ENCODE data around the gene AK8. TPM values are rescaled to one million over a fixed set of nuclear protein-coding genes. Genes with fewer than 3 reads are reported as not detected.

AK8 gene
- total RNA-seq, 2 donors from 2014 or later = 0.19 TPM; not detected in 1

- Histone ChIP-seq H3K4me3 (no peak overlapping the region), H3K27me3 (no peaks in the 10 kb centered on the region), H3K36me3 (peaks cover 58% of the 10 kb centered on the region), H3K4me1 (no peaks in the 10 kb centered on the region), H3K9me3 (peaks cover 0 to 5% of the 10 kb centered on the region in 2 donors), H3K27ac (no peak overlapping the region)
- TF ChIP-seq CTCF (IDR thresholded peaks at IDR 0.05) = no peak
- DNase-seq (ENCODE audit: low spot score) = no peak
Measured at GRCh38 chr9:132912131-132912530, 34.0 kb upstream of the AK8 start.

- no peak for DNase-seq (ENCODE audit: low spot score)
- TF ChIP-seq CTCF (IDR thresholded peaks at IDR 0.05) = no peak
- Histone ChIP-seq H3K9me3 (no peaks in the 10 kb centered on the region), H3K4me1 (no peaks in the 10 kb centered on the region), H3K4me3 (no peak overlapping the region), H3K36me3 (peaks cover 55% of the 10 kb centered on the region), H3K27me3 (no peaks in the 10 kb centered on the region), H3K27ac (no peak overlapping the region)
Measured at GRCh38 chr9:132910376-132910775, 32.3 kb upstream of the AK8 start.

- peaks cover 58% of the 10 kb centered on the region for H3K36me3 ChIP-seq
- no peaks in the 10 kb centered on the region for H3K9me3 ChIP-seq
Measured at GRCh38 chr9:132909311-132909710, 31.2 kb upstream of the AK8 start.

GRCh38 chr9:132908635-132909034, 30.6 kb upstream of the AK8 start:
- H3K27ac ChIP-seq = no peak overlapping the region
- no peak for DNase-seq (ENCODE audit: low spot score)
- no peaks in the 10 kb centered on the region for H3K9me3 ChIP-seq
- peaks cover 64% of the 10 kb centered on the region for H3K36me3 ChIP-seq
- H3K4me1 ChIP-seq = no peaks in the 10 kb centered on the region
- no peak for TF ChIP-seq CTCF (IDR thresholded peaks at IDR 0.05)
- no peaks in the 10 kb centered on the region for H3K27me3 ChIP-seq
- H3K4me3 ChIP-seq = no peak overlapping the region

More at GRCh38 chr9:132909311-132909710, 31.2 kb upstream of the AK8 start:
- TF ChIP-seq CTCF (IDR thresholded peaks at IDR 0.05) = no peak
- H3K4me3 ChIP-seq = no peak overlapping the region
- no peak for DNase-seq (ENCODE audit: low spot score)
- H3K27ac ChIP-seq = no peak overlapping the region
- no peaks in the 10 kb centered on the region for H3K27me3 ChIP-seq
- no peaks in the 10 kb centered on the region for H3K4me1 ChIP-seq

GRCh38 chr9:132905726-132906125, 27.6 kb upstream of the AK8 start:
- DNase-seq (ENCODE audit: low spot score) = no peak
- Histone ChIP-seq H3K27ac (no peak overlapping the region), H3K36me3 (peaks cover 67% of the 10 kb centered on the region), H3K9me3 (no peaks in the 10 kb centered on the region), H3K4me1 (no peaks in the 10 kb centered on the region), H3K4me3 (no peak overlapping the region), H3K27me3 (no peaks in the 10 kb centered on the region)
- no peak for TF ChIP-seq CTCF (IDR thresholded peaks at IDR 0.05)
